COR-L47 (cell line): ENCODE data around the gene CD3D.
"Not testable (repeated sequence)": the region's sequence is repeated elsewhere in the genome, so short reads cannot be mapped to it uniquely, and the experiment has no call there.

Source experiments
- DNase-seq: peaks from one replicate; lab custom pipeline; 2025; lab: John Stamatoyannopoulos, UW

Gene CD3D

GRCh38 chr11:118339281-118339961 is 3.1 kb downstream of the CD3D start:
- no peak for DNase-seq

GRCh38 chr11:118338637-118339061 is 3.9 kb downstream of the CD3D start:
- DNase-seq, result no peak

GRCh38 chr11:118334745-118335144 is 7.8 kb downstream of the CD3D start:
- no peak for DNase-seq

- no peak for DNase-seq
Observed at GRCh38 chr11:118328745-118329144, 13.8 kb downstream of the CD3D start.

GRCh38 chr11:118325283-118325682 is 17.2 kb downstream of the CD3D start:
- no peak for DNase-seq

- no peak for DNase-seq
Observed at GRCh38 chr11:118322721-118323120, 19.8 kb downstream of the CD3D start.

- DNase-seq, result no peak
Observed at GRCh38 chr11:118321386-118322082, 21.0 kb downstream of the CD3D start.

- DNase-seq, result no peak
Observed at GRCh38 chr11:118320515-118320914, 22.0 kb downstream of the CD3D start.

GRCh38 chr11:118319337-118319707 is 23.2 kb downstream of the CD3D start:
- no peak for DNase-seq

- DNase-seq, result no peak
Observed at GRCh38 chr11:118318581-118319336, 23.7 kb downstream of the CD3D start.

- DNase-seq, result no peak
Observed at GRCh38 chr11:118318124-118318523, 24.4 kb downstream of the CD3D start.

- DNase-seq, result no peak
Observed at GRCh38 chr11:118314988-118315411, 27.5 kb downstream of the CD3D start.

- no peak for DNase-seq
Observed at GRCh38 chr11:118313242-118313641, 29.3 kb downstream of the CD3D start.

- DNase-seq, result no peak
Observed at GRCh38 chr11:118312328-118312727, 30.2 kb downstream of the CD3D start.

- DNase-seq, result no peak
Observed at GRCh38 chr11:118311518-118311917, 31.0 kb downstream of the CD3D start.

- no peak for DNase-seq
Observed at GRCh38 chr11:118310781-118311485, 31.6 kb downstream of the CD3D start.

- no peak for DNase-seq
Observed at GRCh38 chr11:118310271-118310670, 32.2 kb downstream of the CD3D start.

GRCh38 chr11:118308995-118309528 is 33.4 kb downstream of the CD3D start:
- DNase-seq, result not testable (repeated sequence)

- DNase-seq, result no peak
Observed at GRCh38 chr11:118306556-118306955, 35.9 kb downstream of the CD3D start.

- no peak for DNase-seq
Observed at GRCh38 chr11:118305726-118306125, 36.8 kb downstream of the CD3D start.

GRCh38 chr11:118304568-118305248 is 37.8 kb downstream of the CD3D start, which contains the start of gene CD3E:
CD3E (plus strand) TSS chr11:118304730; CDS start chr11:118304953, 223 bp downstream.
- DNase-seq, result no peak
